T-helper 2 cell treated with Interferon-gamma antibody and Interleukin-4, amounts not matched to agents 100 ng/mL and 5 ng/mL, for 36 hours (primary cell): ENCODE measurements around the gene SLC9A5. TPM values are rescaled to one million over a fixed set of nuclear protein-coding genes. Genes with fewer than 3 reads are reported as not detected.

Source experiments
- intact Hi-C: fragments of 100-400 bp; cut with micrococcal nuclease; formaldehyde crosslinking; loops from one replicate; pipeline ENCODE4 v1.15.1; 2023
- total RNA-seq: library from RNA; stranded (reverse); gene quantifications from 2 replicates; pipeline ENCODE4 v1.2.3, GENCODE V29; 2022

The SLC9A5 gene, protein sequence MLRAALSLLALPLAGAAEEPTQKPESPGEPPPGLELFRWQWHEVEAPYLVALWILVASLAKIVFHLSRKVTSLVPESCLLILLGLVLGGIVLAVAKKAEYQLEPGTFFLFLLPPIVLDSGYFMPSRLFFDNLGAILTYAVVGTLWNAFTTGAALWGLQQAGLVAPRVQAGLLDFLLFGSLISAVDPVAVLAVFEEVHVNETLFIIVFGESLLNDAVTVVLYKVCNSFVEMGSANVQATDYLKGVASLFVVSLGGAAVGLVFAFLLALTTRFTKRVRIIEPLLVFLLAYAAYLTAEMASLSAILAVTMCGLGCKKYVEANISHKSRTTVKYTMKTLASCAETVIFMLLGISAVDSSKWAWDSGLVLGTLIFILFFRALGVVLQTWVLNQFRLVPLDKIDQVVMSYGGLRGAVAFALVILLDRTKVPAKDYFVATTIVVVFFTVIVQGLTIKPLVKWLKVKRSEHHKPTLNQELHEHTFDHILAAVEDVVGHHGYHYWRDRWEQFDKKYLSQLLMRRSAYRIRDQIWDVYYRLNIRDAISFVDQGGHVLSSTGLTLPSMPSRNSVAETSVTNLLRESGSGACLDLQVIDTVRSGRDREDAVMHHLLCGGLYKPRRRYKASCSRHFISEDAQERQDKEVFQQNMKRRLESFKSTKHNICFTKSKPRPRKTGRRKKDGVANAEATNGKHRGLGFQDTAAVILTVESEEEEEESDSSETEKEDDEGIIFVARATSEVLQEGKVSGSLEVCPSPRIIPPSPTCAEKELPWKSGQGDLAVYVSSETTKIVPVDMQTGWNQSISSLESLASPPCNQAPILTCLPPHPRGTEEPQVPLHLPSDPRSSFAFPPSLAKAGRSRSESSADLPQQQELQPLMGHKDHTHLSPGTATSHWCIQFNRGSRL
- 2.9 and 3.3 TPM in 2 replicates for total RNA-seq

DNA sequence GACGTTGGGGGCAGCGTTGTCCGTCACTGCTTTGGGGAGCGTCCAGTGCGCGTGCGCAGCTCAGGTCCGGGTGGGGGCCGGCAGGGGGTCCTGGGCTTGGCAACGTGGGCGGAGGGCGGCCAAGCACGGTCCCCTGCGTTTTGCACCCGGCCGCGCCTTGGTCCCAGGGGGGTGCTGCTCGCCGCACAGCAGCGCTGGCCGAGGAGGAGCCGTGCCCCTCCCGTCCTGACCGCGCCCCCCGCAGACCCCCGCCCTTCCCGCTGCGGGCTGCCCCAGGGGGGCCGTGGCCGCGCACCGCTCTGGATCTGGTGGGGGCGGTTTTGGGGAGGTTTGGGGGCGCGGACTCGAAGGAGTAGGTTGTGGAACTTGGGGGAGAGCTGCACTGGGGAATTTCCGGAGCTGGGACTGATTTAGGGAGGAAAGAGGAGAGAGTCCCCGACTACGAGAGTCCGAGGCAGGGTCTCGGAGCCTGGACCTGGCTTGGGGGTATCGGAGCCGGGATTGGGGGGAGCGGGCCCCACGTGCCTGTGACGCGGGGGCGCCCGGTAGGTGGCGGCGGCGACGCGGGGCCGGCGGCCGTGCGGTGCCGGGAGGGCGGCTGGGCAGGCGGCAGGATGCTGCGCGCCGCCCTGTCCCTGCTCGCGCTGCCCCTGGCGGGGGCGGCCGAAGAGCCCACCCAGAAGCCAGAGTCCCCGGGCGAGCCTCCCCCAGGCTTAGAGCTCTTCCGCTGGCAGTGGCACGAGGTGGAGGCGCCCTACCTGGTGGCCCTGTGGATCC, at the start of gene SLC9A5:
Gene SLC9A5 (plus strand): TSS at position 579 of the 777 bp plus-strand sequence. CDS start 36 bp downstream, at position 615.
- intact Hi-C loops = loop anchor here (5.0 to 10.0 kb wide), 2 partner anchors 91 to 416 kb away; partner anchors contain the start of genes ACD, C16orf86, ENKD1 and FBXL8

DNA sequence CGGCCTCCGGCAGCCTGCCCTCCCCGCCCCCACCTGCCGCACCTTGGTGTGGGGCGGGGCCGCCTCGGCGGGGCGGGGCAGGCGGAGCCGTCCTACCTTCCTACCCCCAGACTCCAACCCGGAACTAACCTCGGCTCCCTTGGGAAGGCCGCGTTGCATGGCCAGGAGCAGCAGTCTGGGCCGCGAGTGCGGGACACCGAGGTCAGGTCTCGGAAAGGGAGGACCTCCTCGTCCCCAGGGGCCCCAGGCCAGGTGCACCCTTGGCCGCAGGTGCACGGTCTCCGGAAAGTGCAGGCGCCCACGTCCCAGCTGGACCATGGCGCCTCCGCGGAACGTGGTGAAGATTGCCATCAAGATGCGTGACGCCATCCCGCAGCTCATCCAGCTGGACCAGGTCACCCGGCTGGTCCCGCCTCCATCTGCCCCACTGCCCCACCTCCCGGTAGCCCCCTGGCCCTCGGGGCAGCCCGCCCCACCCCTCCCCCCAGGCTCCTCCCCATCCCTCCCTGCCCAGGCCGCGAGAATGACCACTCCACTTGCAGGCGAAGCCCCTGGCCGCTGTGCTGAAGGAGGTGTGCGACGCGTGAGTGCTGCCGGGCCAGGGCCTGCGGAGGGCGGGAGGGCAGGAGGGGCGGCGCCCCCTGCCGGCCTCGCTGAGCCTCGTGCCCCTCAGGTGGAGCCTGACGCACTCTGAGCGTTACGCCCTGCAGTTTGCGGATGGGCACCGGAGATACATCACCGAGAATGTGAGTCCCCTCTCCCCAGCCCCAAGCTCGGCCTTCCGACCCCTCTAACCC, 49.6 kb upstream of the SLC9A5 start, which contains the start of gene ELMO3:
Gene ELMO3 (plus strand): TSS at position 121 of the 797 bp plus-strand sequence. CDS start 196 bp downstream, at position 317.
- intact Hi-C loops = no loop called here

DNA sequence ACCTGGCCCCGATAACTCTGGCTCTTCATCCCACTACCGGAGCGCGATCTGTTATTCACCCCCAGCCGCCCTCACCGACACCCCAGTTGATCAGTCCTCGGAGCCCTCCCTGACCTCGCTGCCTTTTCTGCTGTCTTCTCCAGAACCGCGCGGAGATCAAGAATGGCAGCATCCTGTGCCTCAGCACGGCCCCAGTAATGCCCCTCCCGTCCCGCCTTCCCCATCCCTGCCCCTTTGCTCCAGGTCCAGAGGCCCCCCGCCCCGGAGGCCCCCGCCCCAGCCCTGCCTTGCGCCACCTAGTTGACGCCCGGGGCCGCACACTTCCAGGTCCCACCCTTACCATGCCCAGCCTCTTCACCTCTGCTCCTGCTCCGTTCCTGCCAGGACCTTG, 49.0 kb upstream of the SLC9A5 start:
- intact Hi-C loops = no loop called here

DNA sequence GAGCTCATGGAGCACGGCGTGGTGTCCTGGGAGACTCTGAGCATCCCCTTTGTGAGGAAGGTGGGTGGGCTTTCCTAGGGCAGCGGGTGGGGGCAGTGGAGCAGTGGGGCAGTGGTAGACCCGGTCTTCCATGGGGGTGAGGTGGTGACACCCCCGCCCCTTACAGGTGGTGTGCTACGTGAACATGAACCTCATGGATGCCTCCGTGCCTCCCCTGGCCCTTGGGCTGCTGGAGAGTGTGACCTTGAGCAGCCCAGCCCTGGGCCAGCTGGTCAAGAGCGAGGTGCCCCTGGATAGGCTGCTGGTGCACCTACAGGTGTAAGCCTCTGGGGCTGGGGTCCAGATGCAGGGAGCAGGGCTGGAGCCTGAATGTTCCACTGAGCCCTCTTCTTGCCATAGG, 48.3 kb upstream of the SLC9A5 start:
- intact Hi-C loops = no loop called here

DNA sequence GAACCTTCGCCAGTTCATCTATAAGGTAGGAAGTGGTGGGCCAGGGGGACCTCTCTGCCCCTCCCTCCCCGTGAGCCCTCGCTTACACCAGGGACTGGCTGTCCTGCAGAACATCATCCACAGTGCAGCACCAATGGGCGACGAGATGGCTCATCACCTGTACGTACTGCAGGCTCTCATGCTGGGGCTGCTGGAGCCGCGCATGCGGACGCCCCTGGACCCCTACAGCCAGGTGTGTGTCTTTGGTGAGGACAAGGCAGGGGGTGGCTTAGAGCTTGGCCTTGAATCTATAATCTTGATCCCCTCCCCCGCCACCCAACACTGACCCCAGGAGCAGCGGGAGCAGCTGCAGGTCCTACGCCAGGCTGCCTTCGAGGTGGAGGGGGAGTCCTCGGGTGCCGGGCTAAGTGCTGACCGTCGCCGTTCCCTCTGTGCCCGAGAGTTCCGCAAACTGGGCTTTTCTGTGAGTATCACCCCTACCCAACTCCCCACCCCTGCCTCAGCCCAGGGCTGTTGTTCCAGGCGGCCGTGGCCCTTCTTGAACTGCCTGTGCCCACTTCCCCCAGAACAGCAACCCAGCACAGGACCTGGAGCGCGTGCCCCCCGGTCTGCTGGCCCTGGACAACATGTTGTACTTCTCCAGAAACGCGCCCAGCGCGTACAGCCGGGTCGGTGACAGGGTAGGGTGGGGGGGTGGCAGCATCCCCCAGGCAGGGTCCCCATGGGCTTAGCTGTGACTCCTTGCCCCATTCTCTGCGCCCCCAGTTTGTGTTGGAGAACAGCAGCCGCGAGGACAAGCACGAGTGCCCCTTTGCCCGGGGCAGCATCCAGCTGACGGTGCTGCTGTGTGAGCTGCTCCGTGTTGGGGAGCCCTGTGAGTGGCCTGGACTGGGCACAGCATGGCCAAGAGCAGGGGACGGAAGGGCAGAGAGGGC, 47.1 kb upstream of the SLC9A5 start:
- intact Hi-C loops = no loop called here

DNA sequence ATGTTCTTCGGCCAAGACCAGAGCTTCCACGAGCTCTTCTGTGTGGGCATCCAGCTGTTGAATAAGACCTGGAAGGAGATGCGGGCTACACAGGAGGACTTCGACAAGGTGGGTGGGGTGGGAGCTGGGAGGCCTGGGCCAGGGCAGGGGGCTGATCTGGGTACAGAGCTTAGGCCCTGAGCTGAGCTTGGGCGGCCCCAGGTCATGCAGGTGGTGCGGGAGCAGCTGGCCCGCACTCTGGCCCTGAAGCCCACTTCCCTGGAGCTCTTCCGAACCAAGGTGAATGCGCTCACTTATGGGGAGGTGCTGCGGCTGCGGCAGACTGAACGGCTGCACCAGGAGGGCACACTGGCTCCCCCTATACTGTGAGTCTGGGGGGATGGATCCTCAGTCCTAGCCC, 46.4 kb upstream of the SLC9A5 start:
- intact Hi-C loops = no loop called here

DNA sequence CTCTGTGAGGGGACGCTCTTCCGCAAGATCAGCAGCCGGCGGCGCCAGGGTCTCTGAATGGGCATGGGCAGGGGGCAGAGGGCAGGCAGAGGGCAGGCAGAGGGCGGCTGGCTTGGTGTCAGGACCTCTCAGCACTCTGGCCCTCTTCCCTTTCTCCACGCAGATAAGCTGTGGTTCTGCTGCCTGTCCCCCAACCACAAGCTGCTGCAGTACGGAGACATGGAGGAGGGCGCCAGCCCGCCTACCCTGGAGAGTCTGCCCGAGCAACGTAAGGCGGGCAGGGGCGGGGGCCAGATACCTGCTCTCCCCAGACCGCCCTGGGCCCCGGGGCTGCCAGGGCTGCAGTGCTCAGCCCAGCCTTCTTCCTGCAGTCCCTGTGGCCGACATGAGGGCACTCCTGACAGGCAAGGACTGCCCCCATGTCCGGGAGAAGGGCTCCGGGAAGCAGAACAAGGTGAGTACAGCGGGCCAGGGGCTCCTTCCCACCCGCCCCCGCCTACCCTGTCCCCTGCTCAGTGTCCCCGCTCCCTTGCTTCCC, 45.8 kb upstream of the SLC9A5 start:
- intact Hi-C loops = no loop called here

DNA sequence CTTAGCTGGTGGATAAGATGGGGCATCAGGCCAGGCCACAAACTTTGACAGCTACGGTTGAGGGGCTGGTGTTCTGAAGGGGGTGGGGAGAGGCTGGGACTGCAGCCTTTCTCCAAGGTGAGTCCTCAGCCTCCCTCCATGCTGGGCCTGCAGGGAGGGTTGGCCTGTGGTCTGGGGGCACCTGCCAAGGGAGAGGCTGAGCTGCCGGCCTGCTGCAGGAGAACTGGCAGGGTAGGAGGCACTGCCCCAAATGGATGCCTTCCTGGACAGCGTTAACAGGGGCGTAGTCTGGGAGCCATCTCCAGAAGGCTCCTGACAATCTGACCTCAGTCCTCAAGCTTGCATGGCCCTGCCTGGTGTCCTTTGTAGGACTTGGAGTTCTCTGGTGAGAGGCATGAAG, 44.7 kb upstream of the SLC9A5 start:
- intact Hi-C loops = no loop called here

DNA sequence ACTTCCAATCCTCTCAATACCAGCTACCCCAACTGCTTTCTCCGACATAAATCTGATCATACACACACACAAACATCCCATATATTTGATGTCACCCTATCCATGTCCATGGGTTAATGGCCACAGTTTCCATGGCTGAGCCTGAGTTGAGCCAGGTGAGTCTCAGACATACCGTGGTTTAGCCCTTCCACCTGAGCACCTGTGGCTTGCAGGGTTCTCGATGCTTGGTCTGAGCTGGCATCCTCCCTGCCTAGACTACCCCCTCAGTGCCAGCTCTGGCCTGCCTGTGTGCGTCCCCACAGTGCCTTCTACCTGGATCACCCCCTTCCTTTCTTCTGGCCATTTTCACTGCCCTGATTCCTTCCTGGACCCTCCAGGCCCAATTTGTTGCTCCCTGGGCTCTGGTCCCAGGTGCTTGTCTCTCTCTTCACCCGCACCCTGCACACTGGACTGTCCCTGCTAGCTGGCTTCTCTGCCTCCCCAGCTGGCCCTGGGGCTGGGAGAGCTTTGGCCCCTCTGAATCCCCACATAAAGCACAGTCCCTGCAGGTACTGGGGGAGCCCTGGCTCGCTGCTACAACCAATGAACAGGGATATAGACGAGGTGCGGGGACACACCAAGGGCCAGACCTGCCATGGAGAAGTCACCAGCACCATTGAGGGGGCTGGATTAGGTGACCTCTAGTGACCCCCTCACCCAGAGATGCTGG, 42.5 kb upstream of the SLC9A5 start:
- intact Hi-C loops = no loop called here

DNA sequence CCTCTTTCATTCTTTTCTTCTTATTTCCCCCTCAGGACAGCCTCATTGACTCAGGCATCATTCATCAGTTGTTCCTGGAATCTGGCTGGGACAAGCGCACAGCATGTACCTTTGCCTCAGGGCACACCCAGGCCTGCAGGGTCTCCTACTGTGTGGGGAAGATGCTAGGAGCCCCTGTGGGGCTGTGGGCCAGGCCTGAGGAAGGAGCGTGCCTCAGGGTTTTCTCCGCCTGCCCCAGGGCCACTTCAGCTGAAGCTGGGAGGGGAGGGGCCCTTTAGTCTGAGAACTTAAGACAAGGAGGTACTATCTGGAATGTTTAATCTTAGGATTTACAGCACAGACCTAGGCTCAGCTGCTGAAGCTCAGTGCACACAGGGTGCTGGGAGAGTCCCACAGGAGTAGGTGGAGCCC, 41.9 kb upstream of the SLC9A5 start:
- intact Hi-C loops = no loop called here

DNA sequence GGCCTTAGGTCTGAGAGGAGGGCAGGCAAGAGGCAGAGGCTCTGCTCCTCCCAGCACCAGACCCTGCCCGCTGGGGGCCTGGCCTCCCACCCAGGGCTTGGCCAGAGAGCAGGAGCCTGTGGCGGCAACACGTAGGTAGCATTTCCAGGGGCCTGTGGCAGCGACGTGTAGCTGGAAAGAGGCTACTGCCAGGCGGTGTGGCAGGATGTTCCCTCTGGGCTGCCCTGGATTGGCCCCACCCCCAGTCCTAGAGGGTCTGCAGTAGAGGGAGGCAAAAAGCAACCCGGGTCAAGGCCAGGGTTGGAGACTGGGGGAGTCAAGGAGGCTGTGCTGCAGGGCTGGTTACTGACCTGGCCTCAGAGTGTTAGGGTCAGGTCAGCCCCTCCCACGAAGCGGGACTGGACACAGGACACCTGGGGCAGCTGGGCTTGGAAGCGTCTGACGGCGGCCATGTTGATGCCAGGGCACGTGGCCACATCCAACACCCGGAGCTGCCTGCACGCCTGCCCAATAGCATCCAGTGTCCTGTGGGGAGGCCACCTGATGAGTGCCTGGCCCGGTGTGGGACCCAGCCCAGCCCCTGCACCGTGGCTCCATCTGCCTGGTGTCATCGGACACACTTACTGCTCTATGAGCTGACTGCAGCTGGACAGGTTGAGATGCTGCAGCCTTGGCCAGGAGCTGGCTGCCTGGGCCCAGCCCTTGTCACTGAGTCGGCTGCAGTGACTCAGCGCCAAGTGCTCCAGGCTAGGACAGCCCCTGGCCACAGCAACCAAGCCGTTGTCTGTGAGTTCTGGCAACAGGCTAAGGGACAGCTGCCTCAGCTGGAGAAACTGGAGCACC, 41.3 kb upstream of the SLC9A5 start:
- intact Hi-C loops = no loop called here

DNA sequence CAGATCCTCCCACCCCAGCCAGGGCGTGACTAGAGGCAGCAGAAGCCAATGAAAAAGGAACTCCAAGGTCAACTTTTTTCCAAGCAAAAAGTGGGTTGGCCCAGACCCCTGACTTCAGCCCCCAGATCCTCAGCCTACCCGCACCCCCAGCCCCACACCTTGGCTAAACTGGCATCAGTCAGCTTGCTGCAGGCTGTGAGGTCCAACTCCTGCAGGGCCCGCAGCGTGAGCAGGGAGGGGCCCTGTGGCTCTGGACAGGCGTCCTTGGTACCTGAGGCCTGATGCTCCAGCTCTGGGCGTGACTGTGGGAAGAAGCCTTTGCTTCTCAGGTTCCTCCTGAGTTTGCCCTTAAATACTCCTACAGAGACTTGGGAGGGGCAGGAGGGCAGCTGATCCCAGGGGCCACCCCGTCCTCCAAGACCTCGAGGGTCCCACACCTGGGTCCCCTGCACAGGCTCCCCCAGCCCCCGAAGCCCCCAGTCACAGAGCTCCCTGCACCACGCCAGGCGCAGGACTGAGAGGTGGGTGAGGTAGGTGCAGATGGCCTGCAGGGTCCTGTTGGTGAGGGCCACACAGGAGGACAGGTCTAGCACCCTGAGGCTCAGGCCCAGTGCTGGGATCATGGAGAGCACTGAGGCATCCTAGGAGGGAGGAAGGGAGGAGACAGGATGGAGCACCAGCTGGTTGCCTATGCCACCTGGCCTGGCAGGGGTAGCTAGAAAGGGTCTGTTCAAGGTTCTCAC, 40.5 kb upstream of the SLC9A5 start:
- intact Hi-C loops = no loop called here

DNA sequence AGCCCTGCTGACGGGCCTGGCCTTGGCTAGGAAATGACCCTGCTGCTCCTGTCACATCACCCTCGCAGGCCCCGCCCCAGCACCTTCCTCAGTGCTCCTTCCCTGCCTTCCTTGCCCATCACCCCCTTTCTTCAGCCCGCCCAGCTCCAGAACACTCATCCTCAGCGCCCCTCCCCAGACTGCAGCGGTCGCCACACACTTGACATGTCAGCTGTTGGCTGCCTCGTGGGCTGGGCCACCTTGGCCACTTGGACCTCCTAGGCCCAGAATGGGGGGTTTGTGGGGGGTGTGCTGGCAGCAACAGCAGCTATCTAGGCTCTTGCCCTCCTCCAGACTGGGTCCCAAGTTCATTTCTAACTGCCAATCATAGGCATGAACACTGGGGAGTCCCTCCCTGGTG, 39.2 kb upstream of the SLC9A5 start:
- intact Hi-C loops = no loop called here

DNA sequence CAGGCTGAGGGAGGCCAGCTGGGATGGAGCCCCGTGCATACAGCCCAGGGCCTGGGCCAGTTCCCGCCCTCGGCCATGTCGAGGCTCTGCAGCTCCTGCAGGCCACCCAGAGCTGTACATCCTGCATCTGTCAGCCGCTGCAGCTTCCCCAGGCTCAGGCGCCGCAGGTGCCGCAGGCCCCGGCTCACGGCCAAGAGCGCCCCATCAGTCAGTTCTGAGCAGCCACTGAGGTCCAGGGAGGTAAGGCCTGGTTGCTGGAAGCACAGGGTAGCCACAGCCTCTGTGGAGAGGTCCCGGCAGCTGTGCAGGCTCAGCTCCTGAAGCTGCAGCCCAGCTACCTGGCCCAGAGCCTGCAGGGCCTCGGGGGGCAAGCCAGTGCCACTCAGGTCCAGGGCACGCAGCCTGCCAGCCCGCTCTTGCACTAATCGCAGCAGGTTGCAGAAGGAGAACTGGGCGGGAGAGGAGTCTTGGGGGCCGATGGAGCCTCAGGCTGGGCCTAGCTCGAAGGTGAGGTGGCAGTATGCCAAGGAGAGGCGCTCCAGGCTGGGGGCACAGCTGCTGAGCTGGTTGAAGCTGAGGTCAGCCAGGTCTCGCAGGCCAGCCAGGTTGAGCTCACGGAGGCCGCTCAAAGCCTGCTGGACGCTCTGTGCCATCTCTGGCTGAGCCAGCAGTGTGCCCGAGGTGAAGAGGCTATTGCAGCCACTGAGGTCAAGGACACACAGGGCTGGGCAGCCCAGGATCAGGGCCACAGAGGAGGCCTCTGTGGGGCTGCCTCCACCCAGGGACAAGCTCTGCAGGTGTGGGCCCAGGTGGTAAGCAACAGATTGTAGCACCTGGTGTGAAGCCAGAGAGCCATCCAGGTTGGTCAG, 38.5 kb upstream of the SLC9A5 start:
- intact Hi-C loops = no loop called here

DNA sequence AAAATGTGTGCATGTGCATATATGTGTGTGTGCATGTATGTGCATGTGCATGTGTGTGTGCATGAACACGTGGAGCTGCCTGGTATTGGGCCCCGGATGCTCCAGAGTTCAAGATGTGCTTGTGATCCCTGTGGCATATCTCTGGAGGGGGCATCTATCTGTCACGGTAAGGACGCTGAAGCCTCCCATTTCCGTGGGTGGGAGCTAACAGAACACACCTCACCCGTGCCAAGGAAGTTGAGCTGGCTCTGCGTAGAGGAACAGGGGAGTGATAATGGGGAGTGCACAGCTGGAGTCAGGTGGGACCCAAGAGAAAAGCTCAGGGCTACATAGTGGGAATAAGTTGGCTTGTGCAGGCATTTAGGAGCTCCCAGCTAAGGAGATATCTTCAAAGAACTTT, 37.1 kb upstream of the SLC9A5 start:
- intact Hi-C loops = no loop called here

DNA sequence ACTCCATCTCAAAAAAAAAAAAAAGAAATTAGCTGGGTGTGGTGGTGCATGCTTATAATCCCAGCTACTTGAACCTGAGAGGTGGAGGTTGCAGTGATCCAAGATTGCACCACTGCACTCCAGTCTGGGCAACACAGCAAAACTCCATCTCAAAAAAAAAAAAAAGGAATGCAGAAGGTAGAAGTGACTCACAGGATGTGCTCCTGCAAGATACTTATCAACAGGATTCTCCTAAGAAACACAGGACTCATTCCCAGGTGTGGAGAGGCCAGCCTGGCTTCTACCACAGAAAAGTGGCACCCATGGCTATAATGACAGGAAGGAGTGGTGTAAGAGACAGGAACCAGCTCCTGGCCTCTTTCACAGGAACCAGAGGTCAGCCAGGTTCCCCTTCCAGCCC, 36.0 kb upstream of the SLC9A5 start:
- intact Hi-C loops = no loop called here
